Endothelial cell of umbilical vein (primary cell): ENCODE results near the gene TMEM130. TPM values are rescaled to one million over a fixed set of nuclear protein-coding genes. Genes with fewer than 3 reads are reported as not detected.

Experiments
- BruUV-seq: library from RNA; stranded (reverse); fragments of 400-500 nt; replicated peaks from 2 replicates; lab custom pipeline; 2021; lab: Mats Ljungman, UMichigan
- CTCF ChIA-PET: fragments of 300-600, 350-600 bp; sonication (Branson Sonifier 250); formaldehyde crosslinking; loops from one replicate; lab custom pipeline; 2021; ENCODE audit warnings: antibody characterized with exemption, inconsistent platforms; lab: Charles Lee
- POLR2A ChIA-PET: fragments of 300-600, 350-600 bp; sonication (Branson Sonifier 250); formaldehyde crosslinking; loops from one replicate; lab custom pipeline; 2021; ENCODE audit warnings: antibody characterized with exemption, inconsistent platforms; lab: Charles Lee
- DNase-seq: peaks from one replicate; pipeline ENCODE4 v3.0.0-alpha.2; 2011; ENCODE audit warnings: low read depth, low spot score
- FAIRE-seq: peaks from 2 replicates; lab custom pipeline; 2011; peaks lifted over from hg19 to GRCh38; lab: Jason Lieb, UNC
- H2AFZ ChIP-seq: 2 replicates; pipeline ENCODE4 v1.6.0; 2012; ENCODE audit warnings: low read depth, low read length, control low read depth, inconsistent platforms
- H3K27ac ChIP-seq: 2 replicates; pipeline ENCODE4 v1.5.1; 2011; ENCODE audit warnings: low read depth, mild to moderate bottlenecking, control low read depth, low read length, moderate library complexity; ENCODE audit not compliant: insufficient read depth
- H3K27me3 ChIP-seq, 2 experiments: 2 replicates each; pipeline versions ENCODE4 v1.6.0 to v1.6.1; 2011; ENCODE audit warnings: low read length in 2 of 2, mixed read lengths in 1 of 2; ENCODE audit not compliant: control insufficient read depth in 2 of 2, insufficient read depth in 2 of 2
- H3K36me3 ChIP-seq, 2 experiments: 2 replicates in 1 of 2; 3 replicates in 1 of 2; pipeline ENCODE4 v1.5.1; 2011; ENCODE audit warnings: low read length in 2 of 2, mild to moderate bottlenecking in 1 of 2, moderate library complexity in 1 of 2; ENCODE audit not compliant: control insufficient read depth in 2 of 2, insufficient read depth in 2 of 2; ENCODE audit errors: extremely low read depth in 1 of 2
- H3K4me1 ChIP-seq: 3 replicates; pipeline ENCODE4 v1.5.1; 2011; ENCODE audit warnings: mild to moderate bottlenecking, low read length; ENCODE audit not compliant: control insufficient read depth, insufficient read depth; ENCODE audit errors: extremely low read depth
- H3K4me2 ChIP-seq: 2 replicates; pipeline ENCODE4 v1.6.1; 2011; ENCODE audit warnings: low read length, control low read depth, mixed read lengths; ENCODE audit not compliant: insufficient read depth
- H3K4me3 ChIP-seq, 3 experiments: fragments of 200-600 bp in 1 of 3; sonication (generic), shearing (Covaris generic) in 1 of 3; replicated peaks in 1 of 3; 2 replicates each; pipeline ENCODE4 v1.5.1; 2011 to 2016; ENCODE audit warnings: control low read depth in 3 of 3, low read length in 3 of 3, mild to moderate bottlenecking in 2 of 3, inconsistent platforms in 1 of 3, low read depth in 1 of 3, moderate library complexity in 1 of 3; ENCODE audit not compliant: insufficient read depth in 1 of 3
- H3K79me2 ChIP-seq: 2 replicates; pipeline ENCODE4 v1.6.0; 2012; ENCODE audit warnings: low read length, inconsistent platforms; ENCODE audit not compliant: control insufficient read depth, insufficient read depth
- H3K9ac ChIP-seq: replicated peaks from 2 replicates; pipeline ENCODE3; 2011; ENCODE audit warnings: low read length, control low read depth; ENCODE audit not compliant: insufficient read depth; ENCODE audit errors: extremely low read depth
- H3K9me1 ChIP-seq: replicated peaks from 3 replicates; pipeline ENCODE4 v1.6.0; 2011; ENCODE audit warnings: mild to moderate bottlenecking, low read length; ENCODE audit not compliant: control insufficient read depth, insufficient read depth; ENCODE audit errors: extremely low read depth
- H3K9me3 ChIP-seq: replicated peaks from 2 replicates; pipeline ENCODE4 v1.5.1; 2012; ENCODE audit warnings: low read length, inconsistent platforms; ENCODE audit not compliant: control insufficient read depth, insufficient read depth
- H4K20me1 ChIP-seq: replicated peaks from 2 replicates; pipeline ENCODE3; 2011; ENCODE audit warnings: mild to moderate bottlenecking, low read length; ENCODE audit not compliant: control insufficient read depth, insufficient read depth; ENCODE audit errors: extremely low read depth
- EZH2 ChIP-seq: IDR thresholded peaks from 2 replicates; pipeline ENCODE4 v1.6.1; 2012; ENCODE audit warnings: borderline replicate concordance, low read depth, mild to moderate bottlenecking, moderate library complexity, low read length, inconsistent platforms; ENCODE audit not compliant: severe bottlenecking
- FOS ChIP-seq: IDR thresholded peaks from 2 replicates; pipeline ENCODE4 v1.6.1; 2011; ENCODE audit warnings: mild to moderate bottlenecking, low read length, moderate library complexity, borderline replicate concordance; ENCODE audit not compliant: insufficient read depth
- GATA2 ChIP-seq: IDR thresholded peaks from 2 replicates; pipeline ENCODE4 v1.7.0; 2011; ENCODE audit warnings: low read depth, mild to moderate bottlenecking, moderate library complexity, mixed read lengths, low read length; ENCODE audit not compliant: insufficient read length, insufficient read depth
- JUN ChIP-seq: IDR thresholded peaks from 2 replicates; pipeline ENCODE4 v1.6.1; 2011; ENCODE audit warnings: borderline replicate concordance, low read depth; ENCODE audit not compliant: insufficient read length, insufficient read depth
- MYC ChIP-seq: IDR thresholded peaks from one replicate; pipeline ENCODE4 v1.6.1; 2011; ENCODE audit warnings: mild to moderate bottlenecking, low read depth, low read length
- POLR2A ChIP-seq: IDR thresholded peaks from 2 replicates; pipeline ENCODE4 v1.6.1; 2012; ENCODE audit warnings: low read depth, mild to moderate bottlenecking, control low read depth, low read length
- POLR2AphosphoS5 ChIP-seq: IDR thresholded peaks from 2 replicates; pipeline ENCODE4 v1.6.1; 2012; ENCODE audit warnings: low read depth, mild to moderate bottlenecking, control low read depth, low read length, moderate library complexity; ENCODE audit not compliant: insufficient read depth
- dilution Hi-C: fragments of 300-500 bp; cut with MboI; formaldehyde crosslinking; loops from one replicate; pipeline ENCODE4 v1.15.0; 2019; ENCODE audit warnings: low sequenced_read_pairs; ENCODE audit not compliant: extremely low pct_ligation_motif_present
- intact Hi-C: fragments of 100-400 bp; cut with micrococcal nuclease; formaldehyde crosslinking; loops from one replicate; pipeline ENCODE4 v1.10.0; 2022
- polyA plus RNA-seq, 4 experiments: library from polyadenylated mRNA; depleted of rRNA in 3 of 4; stranded (reverse) in 3 of 4; unstranded in 1 of 4; fragments of >200 nt; gene quantifications; 2 replicates each; pipeline versions ENCODE4 v1.2.1 to v1.2.3, GENCODE V29; 2011 to 2012; ENCODE audit warnings: missing spikeins in 1 of 4
- total RNA-seq: library from RNA; stranded (reverse); gene quantifications from 2 replicates; pipeline ENCODE4 v1.2.3, GENCODE V29; 2021
- TF ChIP-seq, protein P1 (sequence below): IDR thresholded peaks from 2 replicates; pipeline ENCODE4 v1.6.1; 2011; ENCODE audit not compliant: insufficient read depth, insufficient read length
- TF ChIP-seq, protein P2 (sequence below), 2 donors: IDR thresholded peaks; 1 replicate in 1 of 2; 2 replicates in 1 of 2; pipeline ENCODE4 v1.5.1; 2011; ENCODE audit warnings: low read length in 2 of 2, mild to moderate bottlenecking in 2 of 2, moderate library complexity in 2 of 2, control low read depth in 1 of 2, inconsistent platforms in 1 of 2, low read depth in 1 of 2; ENCODE audit not compliant: insufficient read depth in 1 of 2; ENCODE audit errors: extremely low read depth in 1 of 2

The TMEM130 gene
- total and polyA plus RNA-seq, 2 donors (not counting 3 experiments of a cell fraction or from before 2014, with no cell fraction given): not detected

DNA sequence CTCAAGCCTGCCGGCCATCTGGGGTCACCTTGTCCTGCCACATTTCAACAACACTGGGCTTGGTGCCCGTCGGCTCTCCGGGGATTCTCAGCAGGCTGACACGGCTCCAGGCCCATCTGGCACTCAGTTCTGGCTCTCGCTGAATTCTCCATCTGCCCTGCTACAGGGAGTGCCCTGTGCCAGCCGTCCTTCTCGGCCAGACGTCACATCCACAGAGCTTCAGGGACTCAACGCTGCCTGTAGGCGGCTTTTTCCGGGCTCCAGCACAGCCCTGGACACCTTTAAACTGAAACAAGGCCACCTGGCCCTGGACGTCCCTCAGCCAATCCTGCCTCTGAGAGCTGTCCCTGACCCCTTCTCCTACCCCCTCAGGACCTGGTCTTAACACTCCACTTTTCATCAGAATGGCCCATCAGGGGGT, 43.0 kb downstream of the TMEM130 start:
- BruUV-seq: no TSS peak
- Histone ChIP-seq H4K20me1 (no peaks in the 10 kb centered on the region), H3K4me1 (no peaks in the 10 kb centered on the region), H3K9me1 (no peaks in the 10 kb centered on the region), H2AFZ (no peak overlapping the region), H3K9ac (no peak overlapping the region), H3K36me3 (no peaks in the 10 kb centered on the region), H3K27me3 (no peaks in the 10 kb centered on the region), H3K9me3 (no peaks in the 10 kb centered on the region), H3K79me2 (no peaks in the 10 kb centered on the region), H3K4me3 (no peak overlapping the region), H3K27ac (no peak overlapping the region), H3K4me2 (no peak overlapping the region)
- POLR2A ChIA-PET: no interaction called here
- FAIRE-seq: no peak
- TF ChIP-seq, protein P1, sequence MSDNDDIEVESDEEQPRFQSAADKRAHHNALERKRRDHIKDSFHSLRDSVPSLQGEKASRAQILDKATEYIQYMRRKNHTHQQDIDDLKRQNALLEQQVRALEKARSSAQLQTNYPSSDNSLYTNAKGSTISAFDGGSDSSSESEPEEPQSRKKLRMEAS: no peak
- no peak for TF ChIP-seq MYC
- no peak for TF ChIP-seq JUN
- no peak for TF ChIP-seq GATA2
- TF ChIP-seq FOS: no peak
- no peak for TF ChIP-seq POLR2A
- TF ChIP-seq POLR2AphosphoS5: no peak
- TF ChIP-seq EZH2: no peak
- TF ChIP-seq, protein P2, sequence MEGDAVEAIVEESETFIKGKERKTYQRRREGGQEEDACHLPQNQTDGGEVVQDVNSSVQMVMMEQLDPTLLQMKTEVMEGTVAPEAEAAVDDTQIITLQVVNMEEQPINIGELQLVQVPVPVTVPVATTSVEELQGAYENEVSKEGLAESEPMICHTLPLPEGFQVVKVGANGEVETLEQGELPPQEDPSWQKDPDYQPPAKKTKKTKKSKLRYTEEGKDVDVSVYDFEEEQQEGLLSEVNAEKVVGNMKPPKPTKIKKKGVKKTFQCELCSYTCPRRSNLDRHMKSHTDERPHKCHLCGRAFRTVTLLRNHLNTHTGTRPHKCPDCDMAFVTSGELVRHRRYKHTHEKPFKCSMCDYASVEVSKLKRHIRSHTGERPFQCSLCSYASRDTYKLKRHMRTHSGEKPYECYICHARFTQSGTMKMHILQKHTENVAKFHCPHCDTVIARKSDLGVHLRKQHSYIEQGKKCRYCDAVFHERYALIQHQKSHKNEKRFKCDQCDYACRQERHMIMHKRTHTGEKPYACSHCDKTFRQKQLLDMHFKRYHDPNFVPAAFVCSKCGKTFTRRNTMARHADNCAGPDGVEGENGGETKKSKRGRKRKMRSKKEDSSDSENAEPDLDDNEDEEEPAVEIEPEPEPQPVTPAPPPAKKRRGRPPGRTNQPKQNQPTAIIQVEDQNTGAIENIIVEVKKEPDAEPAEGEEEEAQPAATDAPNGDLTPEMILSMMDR (IDR thresholded peaks at IDR 0.05; ENCODE audit: extremely low read depth in 1 of 2, insufficient read depth in 1 of 2, low read depth in 1 of 2, low read length in 2 of 2): no peak
- intact Hi-C loops (no loop called here), dilution Hi-C loops (no loop called here)
- CTCF ChIA-PET: no interaction called here
- DNase-seq: no peak
